ENCODE data around the gene RPTOR. TPM values are rescaled to one million over a fixed set of nuclear protein-coding genes. Genes with fewer than 3 reads are reported as not detected.

RPTOR gene
- total RNA-seq, 1 donor from 2014 or later, result 32.0 TPM

- Histone ChIP-seq H3K27ac (ENCODE audit: low read depth, low read length) (no peak overlapping the region), H3K4me2 (ENCODE audit: low read length) (no peak overlapping the region), H3K9ac (ENCODE audit: low read length) (no peak overlapping the region), H3K79me2 (ENCODE audit: insufficient read depth, low read length) (peaks cover 48% of the 10 kb centered on the region), H3K27me3 (ENCODE audit: insufficient read depth, low read length) (no peaks in the 10 kb centered on the region), H3K4me1 (ENCODE audit: insufficient read depth, low read length) (no peaks in the 10 kb centered on the region), H3K36me3 (ENCODE audit: insufficient read depth, low read length) (no peaks in the 10 kb centered on the region), H4K20me1 (ENCODE audit: insufficient read depth, low read length) (peaks cover 82% of the 10 kb centered on the region), H3K4me3 (ENCODE audit: insufficient read depth, low read depth, low read length) (no peak overlapping the region), H2AFZ (ENCODE audit: low read depth, low read length) (no peak overlapping the region), H3K9me3 (ENCODE audit: insufficient read depth, low read depth, low read length) (no peaks in the 10 kb centered on the region)
- H3K4me1 Mint-ChIP-seq (ENCODE audit: low read depth, unreplicated experiment), result peaks cover 5% of the 10 kb centered on the region
- DNase-seq (ENCODE audit: low read depth), result no peak
- H3K9me3 Mint-ChIP-seq (ENCODE audit: unreplicated experiment), result no peaks in the 10 kb centered on the region
- TF ChIP-seq CTCF (IDR thresholded peaks at IDR 0.05; ENCODE audit: insufficient read depth, low read depth, low read length), result no peak
- TF ChIP-seq EZH2 (IDR thresholded peaks at IDR 0.05; ENCODE audit: insufficient read depth, low read length), result no peak
- H3K4me3 Mint-ChIP-seq (ENCODE audit: unreplicated experiment), result no peak overlapping the region
- FAIRE-seq, result no peak
- H3K27ac Mint-ChIP-seq (ENCODE audit: unreplicated experiment), result no peak overlapping the region
- no peaks in the 10 kb centered on the region for H3K27me3 Mint-ChIP-seq (ENCODE audit: low read depth, unreplicated experiment)
- H3K36me3 Mint-ChIP-seq (ENCODE audit: low read depth, unreplicated experiment), result peaks cover 3% of the 10 kb centered on the region
These were observed 86.8 kb downstream of the RPTOR start for GRCh38 chr17:80631142-80632045.

- H3K27me3 ChIP-seq (ENCODE audit: insufficient read depth, low read length), result no peaks in the 10 kb centered on the region
- H3K9me3 ChIP-seq (ENCODE audit: insufficient read depth, low read depth, low read length), result no peaks in the 10 kb centered on the region
- no peaks in the 10 kb centered on the region for H3K36me3 ChIP-seq (ENCODE audit: insufficient read depth, low read length)
- FAIRE-seq (no peak), DNase-seq (ENCODE audit: low read depth) (no peak)
- H2AFZ ChIP-seq (ENCODE audit: low read depth, low read length), result no peak overlapping the region
- Mint-ChIP-seq H3K4me3 (ENCODE audit: unreplicated experiment) (no peak overlapping the region), H3K27me3 (ENCODE audit: low read depth, unreplicated experiment) (no peaks in the 10 kb centered on the region), H3K27ac (ENCODE audit: unreplicated experiment) (no peak overlapping the region), H3K36me3 (ENCODE audit: low read depth, unreplicated experiment) (no peaks in the 10 kb centered on the region), H3K4me1 (ENCODE audit: low read depth, unreplicated experiment) (peaks cover 5% of the 10 kb centered on the region), H3K9me3 (ENCODE audit: unreplicated experiment) (no peaks in the 10 kb centered on the region)
- peaks cover 90% of the 10 kb centered on the region for H4K20me1 ChIP-seq (ENCODE audit: insufficient read depth, low read length)
- H3K4me3 ChIP-seq (ENCODE audit: insufficient read depth, low read depth, low read length), result no peak overlapping the region
- no peak overlapping the region for H3K9ac ChIP-seq (ENCODE audit: low read length)
- no peaks in the 10 kb centered on the region for H3K4me1 ChIP-seq (ENCODE audit: insufficient read depth, low read length)
- no peak overlapping the region for H3K27ac ChIP-seq (ENCODE audit: low read depth, low read length)
- no peak overlapping the region for H3K4me2 ChIP-seq (ENCODE audit: low read length)
- TF ChIP-seq EZH2 (IDR thresholded peaks at IDR 0.05; ENCODE audit: insufficient read depth, low read length), result no peak
- TF ChIP-seq CTCF (IDR thresholded peaks at IDR 0.05; ENCODE audit: insufficient read depth, low read depth, low read length), result no peak
- peaks cover 52% of the 10 kb centered on the region for H3K79me2 ChIP-seq (ENCODE audit: insufficient read depth, low read length)
These were observed 87.5 kb downstream of the RPTOR start for GRCh38 chr17:80632046-80632581.

GRCh38 chr17:80633207-80633606 lies 88.6 kb downstream of the RPTOR start:
- Histone ChIP-seq H4K20me1 (ENCODE audit: insufficient read depth, low read length) (peaks cover 98% of the 10 kb centered on the region), H3K27ac (ENCODE audit: low read depth, low read length) (no peak overlapping the region), H3K4me1 (ENCODE audit: insufficient read depth, low read length) (no peaks in the 10 kb centered on the region), H3K4me3 (ENCODE audit: insufficient read depth, low read depth, low read length) (no peak overlapping the region), H3K36me3 (ENCODE audit: insufficient read depth, low read length) (no peaks in the 10 kb centered on the region), H3K27me3 (ENCODE audit: insufficient read depth, low read length) (no peaks in the 10 kb centered on the region), H3K4me2 (ENCODE audit: low read length) (no peak overlapping the region), H2AFZ (ENCODE audit: low read depth, low read length) (no peak overlapping the region), H3K9ac (ENCODE audit: low read length) (no peak overlapping the region), H3K9me3 (ENCODE audit: insufficient read depth, low read depth, low read length) (no peaks in the 10 kb centered on the region), H3K79me2 (ENCODE audit: insufficient read depth, low read length) (peaks cover 60% of the 10 kb centered on the region)
- Mint-ChIP-seq H3K4me3 (ENCODE audit: unreplicated experiment) (no peak overlapping the region), H3K27ac (ENCODE audit: unreplicated experiment) (no peak overlapping the region), H3K36me3 (ENCODE audit: low read depth, unreplicated experiment) (no peaks in the 10 kb centered on the region), H3K4me1 (ENCODE audit: low read depth, unreplicated experiment) (peaks cover 5% of the 10 kb centered on the region), H3K9me3 (ENCODE audit: unreplicated experiment) (no peaks in the 10 kb centered on the region), H3K27me3 (ENCODE audit: low read depth, unreplicated experiment) (no peaks in the 10 kb centered on the region)
- FAIRE-seq (no peak), DNase-seq (ENCODE audit: low read depth) (no peak)
- TF ChIP-seq CTCF (IDR thresholded peaks at IDR 0.05; ENCODE audit: insufficient read depth, low read depth, low read length) (no peak), EZH2 (IDR thresholded peaks at IDR 0.05; ENCODE audit: insufficient read depth, low read length) (no peak)
